ENCODE measurements around the gene TMEM87B. TPM values are rescaled to one million over a fixed set of nuclear protein-coding genes. Genes with fewer than 3 reads are reported as not detected.
A peak's percentile ranks its signal among the peaks of the same experiment; 100 is the strongest.

Gene TMEM87B
- total and polyA plus RNA-seq, 10 of the 15 experiments (the other 5 are each of a cell fraction or from before 2014, with no cell fraction given): 5.7 to 20.6 (median 12.3) TPM

DNA sequence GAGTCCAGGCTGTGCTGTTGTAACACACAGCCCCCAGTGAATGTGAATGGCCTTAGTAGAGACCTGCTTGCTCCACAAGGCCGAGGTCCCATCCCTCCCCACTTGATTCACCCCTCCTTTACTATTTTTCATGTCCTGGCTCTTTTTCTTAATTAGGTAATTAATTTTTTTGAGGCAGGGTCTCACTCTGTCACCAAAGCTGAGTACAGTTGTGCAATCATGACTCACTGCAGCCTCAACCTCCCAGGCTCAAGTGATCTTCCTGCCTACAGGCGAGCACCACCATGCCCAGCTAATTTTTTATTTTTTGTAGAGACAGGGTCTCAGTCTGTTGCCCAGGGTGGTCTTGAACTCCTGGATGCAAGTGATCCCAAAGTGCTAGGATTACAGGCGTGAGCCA lies 102.4 kb downstream of the TMEM87B start (continued):
- TF ChIP-seq, protein P1, sequence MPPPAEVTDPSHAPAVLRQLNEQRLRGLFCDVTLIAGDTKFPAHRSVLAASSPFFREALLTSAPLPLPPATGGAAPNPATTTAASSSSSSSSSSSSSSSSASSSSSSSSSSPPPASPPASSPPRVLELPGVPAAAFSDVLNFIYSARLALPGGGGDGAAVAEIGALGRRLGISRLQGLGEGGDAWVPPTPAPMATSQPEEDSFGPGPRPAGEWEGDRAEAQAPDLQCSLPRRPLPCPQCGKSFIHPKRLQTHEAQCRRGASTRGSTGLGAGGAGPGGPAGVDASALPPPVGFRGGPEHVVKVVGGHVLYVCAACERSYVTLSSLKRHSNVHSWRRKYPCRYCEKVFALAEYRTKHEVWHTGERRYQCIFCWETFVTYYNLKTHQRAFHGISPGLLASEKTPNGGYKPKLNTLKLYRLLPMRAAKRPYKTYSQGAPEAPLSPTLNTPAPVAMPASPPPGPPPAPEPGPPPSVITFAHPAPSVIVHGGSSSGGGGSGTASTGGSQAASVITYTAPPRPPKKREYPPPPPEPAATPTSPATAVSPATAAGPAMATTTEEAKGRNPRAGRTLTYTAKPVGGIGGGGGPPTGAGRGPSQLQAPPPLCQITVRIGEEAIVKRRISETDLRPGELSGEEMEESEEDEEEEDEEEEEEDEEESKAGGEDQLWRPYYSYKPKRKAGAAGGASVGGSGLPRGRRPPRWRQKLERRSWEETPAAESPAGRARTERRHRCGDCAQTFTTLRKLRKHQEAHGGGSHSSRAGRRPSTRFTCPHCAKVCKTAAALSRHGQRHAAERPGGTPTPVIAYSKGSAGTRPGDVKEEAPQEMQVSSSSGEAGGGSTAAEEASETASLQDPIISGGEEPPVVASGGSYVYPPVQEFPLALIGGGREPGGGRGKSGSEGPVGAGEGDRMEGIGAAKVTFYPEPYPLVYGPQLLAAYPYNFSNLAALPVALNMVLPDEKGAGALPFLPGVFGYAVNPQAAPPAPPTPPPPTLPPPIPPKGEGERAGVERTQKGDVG (CRISPR knock-in tag; IDR thresholded peaks at IDR 0.05): no peak

DNA sequence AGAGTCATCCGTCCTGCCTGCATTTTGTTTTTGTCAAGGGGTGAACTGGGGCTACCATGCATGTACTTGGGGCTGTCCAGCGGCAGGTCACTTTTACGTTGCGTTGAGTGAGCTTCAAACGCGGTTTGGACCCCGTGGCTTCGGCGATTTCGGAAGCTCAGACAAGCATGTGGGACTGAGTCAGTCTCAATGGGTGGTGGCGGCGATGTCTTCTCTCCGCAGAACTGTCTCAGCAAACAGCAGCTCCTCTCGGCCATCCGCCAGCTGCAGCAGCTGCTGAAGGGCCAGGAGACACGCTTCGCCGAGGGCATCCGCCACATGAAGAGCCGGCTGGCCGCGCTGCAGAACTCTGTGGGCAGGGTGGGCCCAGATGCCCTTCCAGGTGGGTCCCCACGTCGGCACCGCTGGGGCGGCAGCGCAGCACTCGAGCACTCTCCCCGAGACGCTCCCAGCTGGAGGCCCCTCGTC lies 104.4 kb downstream of the TMEM87B start:
- Histone ChIP-seq H3K27me3 (replicated peaks in 1 of 2; ENCODE audit: control insufficient read depth in 2 of 2, insufficient read depth in 2 of 2, low read length in 1 of 2) (0 out of 4 replicates have a peak, but pooled peaks cover 0 to 1% of the 10 kb centered on the region in 2 experiments), H4K20me1 (ENCODE audit: control insufficient read depth, insufficient read depth) (no peaks in the 10 kb centered on the region), H3K9ac (ENCODE audit: control insufficient read depth, insufficient read depth, low read length) (no peak overlapping the region), H2AFZ (ENCODE audit: control insufficient read depth, low read depth, low read length) (no peak overlapping the region), H3K79me2 (ENCODE audit: control insufficient read depth, insufficient read depth, low read length) (no peaks in the 10 kb centered on the region), H3K4me1 (ENCODE audit: control insufficient read depth, insufficient read depth, low read length) (no peaks in the 10 kb centered on the region), H3K4me3 (no peak overlapping the region), H3K27ac (ENCODE audit: control insufficient read depth, insufficient read depth) (no peak overlapping the region), H3K36me3 (ENCODE audit: control insufficient read depth in 2 of 2, insufficient read depth in 2 of 2, low read length in 1 of 2) (no peaks in the 10 kb centered on the region), H3K4me2 (ENCODE audit: control insufficient read depth, insufficient read depth) (no peak overlapping the region), H3K9me3 (replicated peaks; ENCODE audit: control insufficient read depth, insufficient read depth, low read length) (no peaks in the 10 kb centered on the region)
- BruUV-seq (replicated peaks): no TSS peak
- ChIA-PET CTCF (no interaction called here), POLR2A (no interaction called here), RAD21 (ENCODE audit: unreplicated experiment) (no interaction called here), SMC1A (ENCODE audit: uncharacterized antibody, unreplicated experiment) (interaction anchor here (1.0 kb wide), 1 partner anchor 8 kb away, joined by 3 read pairs; no protein-coding TSS in a partner anchor)
- no peak for FAIRE-seq
- intact Hi-C loops (cut with micrococcal nuclease; ENCODE audit: unreplicated experiment) (no loop called here), in situ Hi-C loops (cut with MboI) (no loop called here)
- DNase-seq (ENCODE audit: low read depth, low spot score): no peak
- ATAC-seq: peak; percentile 79
- WGBS (ENCODE audit: insufficient coverage, insufficient replicate concordance, low lambda C conversion rate, missing lambda C conversion rate): under 1% methylated on average over 29 of the region's 31 CpGs
- TF ChIP-seq TCF12 (IDR thresholded peaks at IDR 0.05; ENCODE audit: low read depth, low read length): peak; percentile 80; the same call in 1 of the 2 replicates
- TF ChIP-seq TCF3 (IDR thresholded peaks at IDR 0.05; ENCODE audit: borderline replicate concordance, insufficient read depth, low read depth, low read length): 0 out of 2 replicates have a peak, but pooled peaks have one; percentile 40
- no peak for TF ChIP-seq MXI1 (IDR thresholded peaks at IDR 0.05; ENCODE audit: low read depth, low read length)
- TF ChIP-seq BMI1 (IDR thresholded peaks at IDR 0.05; ENCODE audit: borderline replicate concordance): no peak
